ENCODE results near the gene GNG13.
"Not testable (repeated sequence)": the region's sequence is repeated elsewhere in the genome, so short reads cannot be mapped to it uniquely, and the experiment has no call there.

DNA sequence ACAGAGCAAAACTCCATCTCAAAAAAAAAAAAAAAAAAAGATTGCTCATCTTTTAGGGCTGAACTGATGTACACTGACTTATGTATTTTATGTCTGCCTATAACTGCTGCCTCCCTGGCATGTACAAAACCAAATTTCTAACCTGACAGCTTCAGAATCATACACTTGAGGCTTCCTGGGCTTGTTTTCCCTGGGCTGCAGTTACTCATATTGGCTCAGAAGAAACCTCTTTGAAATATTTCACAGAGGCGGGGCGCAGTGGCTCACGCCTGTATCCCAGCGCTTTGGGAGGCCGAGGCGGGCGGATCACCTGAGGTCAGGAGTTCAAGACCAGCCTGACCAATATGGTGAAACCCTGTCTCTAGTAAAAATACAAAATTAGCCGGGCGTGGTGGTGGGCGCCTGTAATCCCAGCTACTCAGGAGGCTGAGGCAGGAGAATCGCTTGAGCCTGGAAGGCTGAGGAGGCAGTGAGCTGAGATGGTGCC, 46.4 kb downstream of the GNG13 start:
- TF ChIP-seq RCOR1 (IDR thresholded peaks at IDR 0.05; ENCODE audit: low read depth, low read length); SMC3 (IDR thresholded peaks at IDR 0.05); TFCP2L1 (CRISPR knock-in tag; IDR thresholded peaks at IDR 0.05); RAD21 (conservative IDR thresholded peaks at IDR 0.05 in 1 of 2, IDR thresholded peaks at IDR 0.05 in 1 of 2); EP300 (IDR thresholded peaks at IDR 0.05); HDAC2 (IDR thresholded peaks at IDR 0.05): not testable (repeated sequence)
- TF ChIP-seq, protein P1, sequence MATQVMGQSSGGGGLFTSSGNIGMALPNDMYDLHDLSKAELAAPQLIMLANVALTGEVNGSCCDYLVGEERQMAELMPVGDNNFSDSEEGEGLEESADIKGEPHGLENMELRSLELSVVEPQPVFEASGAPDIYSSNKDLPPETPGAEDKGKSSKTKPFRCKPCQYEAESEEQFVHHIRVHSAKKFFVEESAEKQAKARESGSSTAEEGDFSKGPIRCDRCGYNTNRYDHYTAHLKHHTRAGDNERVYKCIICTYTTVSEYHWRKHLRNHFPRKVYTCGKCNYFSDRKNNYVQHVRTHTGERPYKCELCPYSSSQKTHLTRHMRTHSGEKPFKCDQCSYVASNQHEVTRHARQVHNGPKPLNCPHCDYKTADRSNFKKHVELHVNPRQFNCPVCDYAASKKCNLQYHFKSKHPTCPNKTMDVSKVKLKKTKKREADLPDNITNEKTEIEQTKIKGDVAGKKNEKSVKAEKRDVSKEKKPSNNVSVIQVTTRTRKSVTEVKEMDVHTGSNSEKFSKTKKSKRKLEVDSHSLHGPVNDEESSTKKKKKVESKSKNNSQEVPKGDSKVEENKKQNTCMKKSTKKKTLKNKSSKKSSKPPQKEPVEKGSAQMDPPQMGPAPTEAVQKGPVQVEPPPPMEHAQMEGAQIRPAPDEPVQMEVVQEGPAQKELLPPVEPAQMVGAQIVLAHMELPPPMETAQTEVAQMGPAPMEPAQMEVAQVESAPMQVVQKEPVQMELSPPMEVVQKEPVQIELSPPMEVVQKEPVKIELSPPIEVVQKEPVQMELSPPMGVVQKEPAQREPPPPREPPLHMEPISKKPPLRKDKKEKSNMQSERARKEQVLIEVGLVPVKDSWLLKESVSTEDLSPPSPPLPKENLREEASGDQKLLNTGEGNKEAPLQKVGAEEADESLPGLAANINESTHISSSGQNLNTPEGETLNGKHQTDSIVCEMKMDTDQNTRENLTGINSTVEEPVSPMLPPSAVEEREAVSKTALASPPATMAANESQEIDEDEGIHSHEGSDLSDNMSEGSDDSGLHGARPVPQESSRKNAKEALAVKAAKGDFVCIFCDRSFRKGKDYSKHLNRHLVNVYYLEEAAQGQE (IDR thresholded peaks at IDR 0.05) = not testable (repeated sequence)
- TF ChIP-seq, protein P2, sequence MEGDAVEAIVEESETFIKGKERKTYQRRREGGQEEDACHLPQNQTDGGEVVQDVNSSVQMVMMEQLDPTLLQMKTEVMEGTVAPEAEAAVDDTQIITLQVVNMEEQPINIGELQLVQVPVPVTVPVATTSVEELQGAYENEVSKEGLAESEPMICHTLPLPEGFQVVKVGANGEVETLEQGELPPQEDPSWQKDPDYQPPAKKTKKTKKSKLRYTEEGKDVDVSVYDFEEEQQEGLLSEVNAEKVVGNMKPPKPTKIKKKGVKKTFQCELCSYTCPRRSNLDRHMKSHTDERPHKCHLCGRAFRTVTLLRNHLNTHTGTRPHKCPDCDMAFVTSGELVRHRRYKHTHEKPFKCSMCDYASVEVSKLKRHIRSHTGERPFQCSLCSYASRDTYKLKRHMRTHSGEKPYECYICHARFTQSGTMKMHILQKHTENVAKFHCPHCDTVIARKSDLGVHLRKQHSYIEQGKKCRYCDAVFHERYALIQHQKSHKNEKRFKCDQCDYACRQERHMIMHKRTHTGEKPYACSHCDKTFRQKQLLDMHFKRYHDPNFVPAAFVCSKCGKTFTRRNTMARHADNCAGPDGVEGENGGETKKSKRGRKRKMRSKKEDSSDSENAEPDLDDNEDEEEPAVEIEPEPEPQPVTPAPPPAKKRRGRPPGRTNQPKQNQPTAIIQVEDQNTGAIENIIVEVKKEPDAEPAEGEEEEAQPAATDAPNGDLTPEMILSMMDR (IDR thresholded peaks at IDR 0.05) = not testable (repeated sequence)
